ENCODE measurements around the gene PUM1. TPM values are rescaled to one million over a fixed set of nuclear protein-coding genes. Genes with fewer than 3 reads are reported as not detected.

The PUM1 gene
- total RNA-seq, 4 donors from 2014 or later: 71.7 to 112 (median 83.0) TPM

- no peak for DNase-seq (ENCODE audit: extremely low spot score)
- intact Hi-C loops (cut with DNase I): no loop called here
- Histone ChIP-seq H3K27ac (replicated peaks in 1 of 4) (no peak overlapping the region), H3K27me3 (peaks cover 0 to 6% (median 0%) of the 10 kb centered on the region in 4 donors), H3K9me3 (no peaks in the 10 kb centered on the region), H3K4me1 (peaks cover 0 to 8% (median 0%) of the 10 kb centered on the region in 4 donors), H3K36me3 (no peaks in the 10 kb centered on the region), H3K4me3 (no peak overlapping the region)
- no peak for TF ChIP-seq POLR2AphosphoS5 (IDR thresholded peaks at IDR 0.05)
- TF ChIP-seq CTCF (IDR thresholded peaks at IDR 0.05): no peak
- no peak for TF ChIP-seq POLR2A (IDR thresholded peaks at IDR 0.05; ENCODE audit: low read depth)
- TF ChIP-seq EP300 (IDR thresholded peaks at IDR 0.05): no peak
- WGBS: 90% methylated on average over 5 of the region's 5 CpGs
Observed at GRCh38 chr1:31108861-31109260, 43.3 kb upstream of the PUM1 start.

GRCh38 chr1:31105646-31106045 lies 40.1 kb upstream of the PUM1 start:
- no peak for DNase-seq (ENCODE audit: extremely low spot score)
- no peak overlapping the region for H3K27ac ChIP-seq (replicated peaks in 1 of 4)
- no peak overlapping the region for H3K4me3 ChIP-seq
- H3K4me1 ChIP-seq: no peaks in the 10 kb centered on the region
- H3K36me3 ChIP-seq: no peaks in the 10 kb centered on the region
- TF ChIP-seq POLR2AphosphoS5 (IDR thresholded peaks at IDR 0.05): no peak
- no peak for TF ChIP-seq EP300 (IDR thresholded peaks at IDR 0.05)
- no peak for TF ChIP-seq CTCF (IDR thresholded peaks at IDR 0.05)
- no peak for TF ChIP-seq POLR2A (IDR thresholded peaks at IDR 0.05; ENCODE audit: low read depth)
- H3K27me3 ChIP-seq: no peaks in the 10 kb centered on the region
- WGBS: 91% methylated on average over 8 of the region's 8 CpGs
- H3K9me3 ChIP-seq: no peaks in the 10 kb centered on the region
- intact Hi-C loops (cut with DNase I): no loop called here

GRCh38 chr1:31102501-31102950 lies 37.0 kb upstream of the PUM1 start:
- Histone ChIP-seq H3K9me3 (no peaks in the 10 kb centered on the region), H3K27ac (replicated peaks in 1 of 4) (no peak overlapping the region), H3K4me3 (no peak overlapping the region), H3K27me3 (no peaks in the 10 kb centered on the region), H3K36me3 (no peaks in the 10 kb centered on the region), H3K4me1 (no peaks in the 10 kb centered on the region)
- 66% methylated on average over 5 of the region's 5 CpGs for WGBS
- no peak for DNase-seq (ENCODE audit: extremely low spot score)
- intact Hi-C loops (cut with DNase I): no loop called here
- TF ChIP-seq POLR2A (IDR thresholded peaks at IDR 0.05; ENCODE audit: low read depth): no peak
- TF ChIP-seq CTCF (IDR thresholded peaks at IDR 0.05): no peak
- TF ChIP-seq EP300 (IDR thresholded peaks at IDR 0.05): no peak
- TF ChIP-seq POLR2AphosphoS5 (IDR thresholded peaks at IDR 0.05): no peak

GRCh38 chr1:31101147-31101502 lies 35.6 kb upstream of the PUM1 start:
- Histone ChIP-seq H3K36me3 (no peaks in the 10 kb centered on the region), H3K27ac (replicated peaks in 1 of 4) (no peak overlapping the region), H3K4me1 (no peaks in the 10 kb centered on the region), H3K9me3 (no peaks in the 10 kb centered on the region), H3K4me3 (no peak overlapping the region), H3K27me3 (no peaks in the 10 kb centered on the region)
- 67% methylated on average over 4 of the region's 4 CpGs for WGBS
- intact Hi-C loops (cut with DNase I): no loop called here
- no peak for DNase-seq (ENCODE audit: extremely low spot score)
- TF ChIP-seq CTCF (IDR thresholded peaks at IDR 0.05) (no peak), EP300 (IDR thresholded peaks at IDR 0.05) (no peak)

- no peaks in the 10 kb centered on the region for H3K9me3 ChIP-seq
- H3K36me3 ChIP-seq: no peaks in the 10 kb centered on the region
- no peaks in the 10 kb centered on the region for H3K27me3 ChIP-seq
- DNase-seq (ENCODE audit: extremely low spot score): no peak
- TF ChIP-seq EP300 (IDR thresholded peaks at IDR 0.05) (no peak), CTCF (IDR thresholded peaks at IDR 0.05) (no peak), POLR2A (IDR thresholded peaks at IDR 0.05; ENCODE audit: low read depth) (no peak), POLR2AphosphoS5 (IDR thresholded peaks at IDR 0.05) (no peak)
- H3K4me3 ChIP-seq: no peak overlapping the region
- H3K27ac ChIP-seq (replicated peaks in 1 of 4): no peak overlapping the region
- WGBS: 94% methylated on average over 6 of the region's 6 CpGs
- intact Hi-C loops (cut with DNase I): no loop called here
- H3K4me1 ChIP-seq: no peaks in the 10 kb centered on the region
Observed at GRCh38 chr1:31099293-31100032, 33.9 kb upstream of the PUM1 start.

Data from esophagus muscularis mucosa (tissue), 4 donors.